Measurements from ENCODE around the gene SLC9A8.

- TF ChIP-seq CTCF (conservative IDR thresholded peaks at IDR 0.05; ENCODE audit: low read depth, low read length) (no peak), RCOR1 (IDR thresholded peaks at IDR 0.05; ENCODE audit: insufficient replicate concordance, low read length) (no peak), CEBPB (IDR thresholded peaks at IDR 0.05; ENCODE audit: low read depth, low read length) (no peak), POLR2A (IDR thresholded peaks at IDR 0.05; ENCODE audit: low read depth, low read length) (no peak), USF2 (IDR thresholded peaks at IDR 0.05; ENCODE audit: low read depth, low read length) (no peak), FOS (IDR thresholded peaks at IDR 0.05; ENCODE audit: low read depth, low read length) (no peak), MXI1 (IDR thresholded peaks at IDR 0.05; ENCODE audit: borderline replicate concordance, low read depth, low read length) (no peak), RFX5 (IDR thresholded peaks at IDR 0.05; ENCODE audit: low read depth, low read length) (no peak)
Measured at GRCh38 chr20:49918446-49918845, 105.8 kb downstream of the SLC9A8 start.
